ENCODE measurements around the gene ELMO1.

DNA sequence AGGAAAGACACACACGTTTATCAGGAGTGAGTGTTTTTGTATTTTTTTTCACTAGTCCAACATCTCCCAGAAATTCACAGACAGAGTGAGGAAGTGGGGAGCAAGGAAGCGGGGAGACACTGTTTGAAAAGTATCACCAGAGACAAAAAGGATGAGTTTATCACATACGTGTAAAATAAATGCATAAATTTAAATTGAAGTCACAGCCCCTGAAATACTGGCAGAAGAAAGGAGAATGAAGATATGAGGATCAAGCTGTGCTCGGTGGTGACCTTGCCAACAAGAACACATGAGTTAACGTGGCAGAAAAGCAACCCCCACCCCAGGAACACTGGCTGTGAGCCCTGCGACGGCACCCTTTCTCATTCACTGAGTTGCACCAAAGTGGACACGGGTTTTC lies 407.2 kb downstream of the ELMO1 start:
- TF ChIP-seq, protein P1, sequence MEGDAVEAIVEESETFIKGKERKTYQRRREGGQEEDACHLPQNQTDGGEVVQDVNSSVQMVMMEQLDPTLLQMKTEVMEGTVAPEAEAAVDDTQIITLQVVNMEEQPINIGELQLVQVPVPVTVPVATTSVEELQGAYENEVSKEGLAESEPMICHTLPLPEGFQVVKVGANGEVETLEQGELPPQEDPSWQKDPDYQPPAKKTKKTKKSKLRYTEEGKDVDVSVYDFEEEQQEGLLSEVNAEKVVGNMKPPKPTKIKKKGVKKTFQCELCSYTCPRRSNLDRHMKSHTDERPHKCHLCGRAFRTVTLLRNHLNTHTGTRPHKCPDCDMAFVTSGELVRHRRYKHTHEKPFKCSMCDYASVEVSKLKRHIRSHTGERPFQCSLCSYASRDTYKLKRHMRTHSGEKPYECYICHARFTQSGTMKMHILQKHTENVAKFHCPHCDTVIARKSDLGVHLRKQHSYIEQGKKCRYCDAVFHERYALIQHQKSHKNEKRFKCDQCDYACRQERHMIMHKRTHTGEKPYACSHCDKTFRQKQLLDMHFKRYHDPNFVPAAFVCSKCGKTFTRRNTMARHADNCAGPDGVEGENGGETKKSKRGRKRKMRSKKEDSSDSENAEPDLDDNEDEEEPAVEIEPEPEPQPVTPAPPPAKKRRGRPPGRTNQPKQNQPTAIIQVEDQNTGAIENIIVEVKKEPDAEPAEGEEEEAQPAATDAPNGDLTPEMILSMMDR (conservative IDR thresholded peaks at IDR 0.05; ENCODE audit: low read depth in 2 of 2): no peak
- no peak for TF ChIP-seq POLR2AphosphoS5 (IDR thresholded peaks at IDR 0.05; ENCODE audit: low read depth)
- no peak for TF ChIP-seq JUNB (IDR thresholded peaks at IDR 0.05; ENCODE audit: unreplicated experiment)
- TF ChIP-seq EZH2 (IDR thresholded peaks at IDR 0.05; ENCODE audit: low read depth, unreplicated experiment): no peak
- TF ChIP-seq ZNF114 (CRISPR knock-in tag; IDR thresholded peaks at IDR 0.05): no peak
- TF ChIP-seq, protein P2, sequence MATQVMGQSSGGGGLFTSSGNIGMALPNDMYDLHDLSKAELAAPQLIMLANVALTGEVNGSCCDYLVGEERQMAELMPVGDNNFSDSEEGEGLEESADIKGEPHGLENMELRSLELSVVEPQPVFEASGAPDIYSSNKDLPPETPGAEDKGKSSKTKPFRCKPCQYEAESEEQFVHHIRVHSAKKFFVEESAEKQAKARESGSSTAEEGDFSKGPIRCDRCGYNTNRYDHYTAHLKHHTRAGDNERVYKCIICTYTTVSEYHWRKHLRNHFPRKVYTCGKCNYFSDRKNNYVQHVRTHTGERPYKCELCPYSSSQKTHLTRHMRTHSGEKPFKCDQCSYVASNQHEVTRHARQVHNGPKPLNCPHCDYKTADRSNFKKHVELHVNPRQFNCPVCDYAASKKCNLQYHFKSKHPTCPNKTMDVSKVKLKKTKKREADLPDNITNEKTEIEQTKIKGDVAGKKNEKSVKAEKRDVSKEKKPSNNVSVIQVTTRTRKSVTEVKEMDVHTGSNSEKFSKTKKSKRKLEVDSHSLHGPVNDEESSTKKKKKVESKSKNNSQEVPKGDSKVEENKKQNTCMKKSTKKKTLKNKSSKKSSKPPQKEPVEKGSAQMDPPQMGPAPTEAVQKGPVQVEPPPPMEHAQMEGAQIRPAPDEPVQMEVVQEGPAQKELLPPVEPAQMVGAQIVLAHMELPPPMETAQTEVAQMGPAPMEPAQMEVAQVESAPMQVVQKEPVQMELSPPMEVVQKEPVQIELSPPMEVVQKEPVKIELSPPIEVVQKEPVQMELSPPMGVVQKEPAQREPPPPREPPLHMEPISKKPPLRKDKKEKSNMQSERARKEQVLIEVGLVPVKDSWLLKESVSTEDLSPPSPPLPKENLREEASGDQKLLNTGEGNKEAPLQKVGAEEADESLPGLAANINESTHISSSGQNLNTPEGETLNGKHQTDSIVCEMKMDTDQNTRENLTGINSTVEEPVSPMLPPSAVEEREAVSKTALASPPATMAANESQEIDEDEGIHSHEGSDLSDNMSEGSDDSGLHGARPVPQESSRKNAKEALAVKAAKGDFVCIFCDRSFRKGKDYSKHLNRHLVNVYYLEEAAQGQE (IDR thresholded peaks at IDR 0.05; ENCODE audit: unreplicated experiment): no peak
- TF ChIP-seq EZH2phosphoT487 (IDR thresholded peaks at IDR 0.05; ENCODE audit: unreplicated experiment): no peak
- TF ChIP-seq, protein P3, sequence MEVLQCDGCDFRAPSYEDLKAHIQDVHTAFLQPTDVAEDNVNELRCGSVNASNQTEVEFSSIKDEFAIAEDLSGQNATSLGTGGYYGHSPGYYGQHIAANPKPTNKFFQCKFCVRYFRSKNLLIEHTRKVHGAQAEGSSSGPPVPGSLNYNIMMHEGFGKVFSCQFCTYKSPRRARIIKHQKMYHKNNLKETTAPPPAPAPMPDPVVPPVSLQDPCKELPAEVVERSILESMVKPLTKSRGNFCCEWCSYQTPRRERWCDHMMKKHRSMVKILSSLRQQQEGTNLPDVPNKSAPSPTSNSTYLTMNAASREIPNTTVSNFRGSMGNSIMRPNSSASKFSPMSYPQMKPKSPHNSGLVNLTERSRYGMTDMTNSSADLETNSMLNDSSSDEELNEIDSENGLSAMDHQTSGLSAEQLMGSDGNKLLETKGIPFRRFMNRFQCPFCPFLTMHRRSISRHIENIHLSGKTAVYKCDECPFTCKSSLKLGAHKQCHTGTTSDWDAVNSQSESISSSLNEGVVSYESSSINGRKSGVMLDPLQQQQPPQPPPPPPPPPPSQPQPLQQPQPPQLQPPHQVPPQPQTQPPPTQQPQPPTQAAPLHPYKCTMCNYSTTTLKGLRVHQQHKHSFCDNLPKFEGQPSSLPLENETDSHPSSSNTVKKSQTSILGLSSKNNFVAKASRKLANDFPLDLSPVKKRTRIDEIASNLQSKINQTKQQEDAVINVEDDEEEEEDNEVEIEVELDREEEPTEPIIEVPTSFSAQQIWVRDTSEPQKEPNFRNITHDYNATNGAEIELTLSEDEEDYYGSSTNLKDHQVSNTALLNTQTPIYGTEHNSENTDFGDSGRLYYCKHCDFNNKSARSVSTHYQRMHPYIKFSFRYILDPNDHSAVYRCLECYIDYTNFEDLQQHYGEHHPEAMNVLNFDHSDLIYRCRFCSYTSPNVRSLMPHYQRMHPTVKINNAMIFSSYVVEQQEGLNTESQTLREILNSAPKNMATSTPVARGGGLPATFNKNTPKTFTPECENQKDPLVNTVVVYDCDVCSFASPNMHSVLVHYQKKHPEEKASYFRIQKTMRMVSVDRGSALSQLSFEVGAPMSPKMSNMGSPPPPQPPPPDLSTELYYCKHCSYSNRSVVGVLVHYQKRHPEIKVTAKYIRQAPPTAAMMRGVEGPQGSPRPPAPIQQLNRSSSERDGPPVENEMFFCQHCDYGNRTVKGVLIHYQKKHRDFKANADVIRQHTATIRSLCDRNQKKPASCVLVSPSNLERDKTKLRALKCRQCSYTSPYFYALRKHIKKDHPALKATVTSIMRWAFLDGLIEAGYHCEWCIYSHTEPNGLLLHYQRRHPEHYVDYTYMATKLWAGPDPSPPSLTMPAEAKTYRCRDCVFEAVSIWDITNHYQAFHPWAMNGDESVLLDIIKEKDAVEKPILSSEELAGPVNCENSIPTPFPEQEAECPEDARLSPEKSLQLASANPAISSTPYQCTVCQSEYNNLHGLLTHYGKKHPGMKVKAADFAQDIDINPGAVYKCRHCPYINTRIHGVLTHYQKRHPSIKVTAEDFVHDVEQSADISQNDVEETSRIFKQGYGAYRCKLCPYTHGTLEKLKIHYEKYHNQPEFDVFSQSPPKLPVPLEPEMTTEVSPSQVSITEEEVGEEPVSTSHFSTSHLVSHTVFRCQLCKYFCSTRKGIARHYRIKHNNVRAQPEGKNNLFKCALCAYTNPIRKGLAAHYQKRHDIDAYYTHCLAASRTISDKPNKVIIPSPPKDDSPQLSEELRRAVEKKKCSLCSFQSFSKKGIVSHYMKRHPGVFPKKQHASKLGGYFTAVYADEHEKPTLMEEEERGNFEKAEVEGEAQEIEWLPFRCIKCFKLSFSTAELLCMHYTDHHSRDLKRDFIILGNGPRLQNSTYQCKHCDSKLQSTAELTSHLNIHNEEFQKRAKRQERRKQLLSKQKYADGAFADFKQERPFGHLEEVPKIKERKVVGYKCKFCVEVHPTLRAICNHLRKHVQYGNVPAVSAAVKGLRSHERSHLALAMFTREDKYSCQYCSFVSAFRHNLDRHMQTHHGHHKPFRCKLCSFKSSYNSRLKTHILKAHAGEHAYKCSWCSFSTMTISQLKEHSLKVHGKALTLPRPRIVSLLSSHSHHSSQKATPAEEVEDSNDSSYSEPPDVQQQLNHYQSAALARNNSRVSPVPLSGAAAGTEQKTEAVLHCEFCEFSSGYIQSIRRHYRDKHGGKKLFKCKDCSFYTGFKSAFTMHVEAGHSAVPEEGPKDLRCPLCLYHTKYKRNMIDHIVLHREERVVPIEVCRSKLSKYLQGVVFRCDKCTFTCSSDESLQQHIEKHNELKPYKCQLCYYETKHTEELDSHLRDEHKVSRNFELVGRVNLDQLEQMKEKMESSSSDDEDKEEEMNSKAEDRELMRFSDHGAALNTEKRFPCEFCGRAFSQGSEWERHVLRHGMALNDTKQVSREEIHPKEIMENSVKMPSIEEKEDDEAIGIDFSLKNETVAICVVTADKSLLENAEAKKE (CRISPR knock-in tag; IDR thresholded peaks at IDR 0.05): no peak

Measured in GM23338 (cell line).